ENCODE measurements around the gene CDC45.

CDC45 gene

GRCh38 chr22:19514831-19515565, 35.3 kb downstream of the CDC45 start:
- Histone ChIP-seq H3K4me3 (ENCODE audit: control insufficient read depth in 1 of 7, extremely low read depth in 1 of 7, insufficient read depth in 4 of 7, low read depth in 2 of 7, low read length in 6 of 7) (no peak overlapping the region), H3K27me3 (replicated peaks in 2 of 5; ENCODE audit: control insufficient read depth in 4 of 5, insufficient read depth in 5 of 5, low read length in 4 of 5) (no peaks in the 10 kb centered on the region), H3K4me1 (ENCODE audit: control extremely low read depth in 1 of 4, control insufficient read depth in 4 of 4, insufficient read depth in 4 of 4, low read length in 3 of 4) (no peaks in the 10 kb centered on the region), H3K36me3 (ENCODE audit: control insufficient read depth in 4 of 4, insufficient read depth in 4 of 4, low read length in 3 of 4) (peaks cover 10 to 84% (median 32%) of the 10 kb centered on the region in 4 experiments), H3K9me3 (ENCODE audit: control extremely low read depth in 1 of 5, control insufficient read depth in 4 of 5, insufficient read depth in 2 of 5, low read depth in 1 of 5, low read length in 4 of 5) (peaks cover 0 to 4% (median 2%) of the 10 kb centered on the region in 5 experiments), H3K27ac (ENCODE audit: insufficient read depth in 1 of 2, low read depth in 1 of 2, low read length in 2 of 2, poor library complexity in 1 of 2, severe bottlenecking in 2 of 2) (no peak overlapping the region)
- ChIA-PET CTCF (interaction anchor here (1.2 to 2.2 kb wide), 3 partner anchors 19 to 115 kb away, joined by 3 to 5 read pairs (median 4); no protein-coding TSS in a partner anchor), POLR2A (no interaction called here)
- WGBS (ENCODE audit: insufficient coverage) = 97% methylated on average over 13 of the region's 14 CpGs
- no peak for DNase-seq

- WGBS (ENCODE audit: insufficient coverage) = 97% methylated on average over 6 of the region's 12 CpGs
- Histone ChIP-seq H3K4me1 (ENCODE audit: control extremely low read depth in 1 of 4, control insufficient read depth in 4 of 4, insufficient read depth in 4 of 4, low read length in 3 of 4) (no peaks in the 10 kb centered on the region), H3K27ac (ENCODE audit: insufficient read depth in 1 of 2, low read depth in 1 of 2, low read length in 2 of 2, poor library complexity in 1 of 2, severe bottlenecking in 2 of 2) (no peak overlapping the region), H3K9me3 (ENCODE audit: control extremely low read depth in 1 of 5, control insufficient read depth in 4 of 5, insufficient read depth in 2 of 5, low read depth in 1 of 5, low read length in 4 of 5) (peaks cover 0 to 4% (median 2%) of the 10 kb centered on the region in 5 experiments), H3K36me3 (ENCODE audit: control insufficient read depth in 4 of 4, insufficient read depth in 4 of 4, low read length in 3 of 4) (peaks cover 10 to 85% (median 31%) of the 10 kb centered on the region in 4 experiments), H3K4me3 (ENCODE audit: control insufficient read depth in 1 of 7, extremely low read depth in 1 of 7, insufficient read depth in 4 of 7, low read depth in 2 of 7, low read length in 6 of 7) (no peak overlapping the region), H3K27me3 (replicated peaks in 2 of 5; ENCODE audit: control insufficient read depth in 4 of 5, insufficient read depth in 5 of 5, low read length in 4 of 5) (no peaks in the 10 kb centered on the region)
- POLR2A ChIA-PET = no interaction called here
- DNase-seq = no peak
- CTCF ChIA-PET = interaction anchor here (0.8 to 2.2 kb wide), 4 partner anchors 11 to 114 kb away, joined by 3 to 5 read pairs (median 4); no protein-coding TSS in a partner anchor
These were observed 36.1 kb downstream of the CDC45 start for GRCh38 chr22:19515654-19516377.

- Histone ChIP-seq H3K4me3 (ENCODE audit: control insufficient read depth in 1 of 7, extremely low read depth in 1 of 7, insufficient read depth in 4 of 7, low read depth in 2 of 7, low read length in 6 of 7) (no peak overlapping the region), H3K27me3 (replicated peaks in 2 of 5; ENCODE audit: control insufficient read depth in 4 of 5, insufficient read depth in 5 of 5, low read length in 4 of 5) (no peaks in the 10 kb centered on the region), H3K4me1 (ENCODE audit: control extremely low read depth in 1 of 4, control insufficient read depth in 4 of 4, insufficient read depth in 4 of 4, low read length in 3 of 4) (no peaks in the 10 kb centered on the region), H3K27ac (ENCODE audit: insufficient read depth in 1 of 2, low read depth in 1 of 2, low read length in 2 of 2, poor library complexity in 1 of 2, severe bottlenecking in 2 of 2) (no peak overlapping the region), H3K36me3 (ENCODE audit: control insufficient read depth in 4 of 4, insufficient read depth in 4 of 4, low read length in 3 of 4) (peaks cover 10 to 91% (median 31%) of the 10 kb centered on the region in 4 experiments), H3K9me3 (ENCODE audit: control extremely low read depth in 1 of 5, control insufficient read depth in 4 of 5, insufficient read depth in 2 of 5, low read depth in 1 of 5, low read length in 4 of 5) (peaks cover 0 to 4% (median 2%) of the 10 kb centered on the region in 5 experiments)
- WGBS (ENCODE audit: insufficient coverage) = 97% methylated on average over 13 of the region's 19 CpGs
- POLR2A ChIA-PET = no interaction called here
- DNase-seq = no peak
- CTCF ChIA-PET = interaction anchor here (0.8 to 2.2 kb wide), 2 partner anchors 12 to 20 kb away, joined by 3 to 5 read pairs; no protein-coding TSS in a partner anchor
These were observed 36.9 kb downstream of the CDC45 start for GRCh38 chr22:19516378-19517170.

GRCh38 chr22:19517171-19517500, 37.4 kb downstream of the CDC45 start:
- CTCF ChIA-PET = no interaction called here
- H3K27ac ChIP-seq (ENCODE audit: insufficient read depth in 1 of 2, low read depth in 1 of 2, low read length in 2 of 2, poor library complexity in 1 of 2, severe bottlenecking in 2 of 2) = no peak overlapping the region
- H3K4me1 ChIP-seq (ENCODE audit: control extremely low read depth in 1 of 4, control insufficient read depth in 4 of 4, insufficient read depth in 4 of 4, low read length in 3 of 4) = peaks cover 0 to 3% (median under 1%) of the 10 kb centered on the region in 4 experiments
- peaks cover 0 to 4% (median 2%) of the 10 kb centered on the region in 5 experiments for H3K9me3 ChIP-seq (ENCODE audit: control extremely low read depth in 1 of 5, control insufficient read depth in 4 of 5, insufficient read depth in 2 of 5, low read depth in 1 of 5, low read length in 4 of 5)
- H3K27me3 ChIP-seq (replicated peaks in 2 of 5; ENCODE audit: control insufficient read depth in 4 of 5, insufficient read depth in 5 of 5, low read length in 4 of 5) = no peaks in the 10 kb centered on the region
- no peak for DNase-seq
- no peak overlapping the region for H3K4me3 ChIP-seq (ENCODE audit: control insufficient read depth in 1 of 7, extremely low read depth in 1 of 7, insufficient read depth in 4 of 7, low read depth in 2 of 7, low read length in 6 of 7)
- POLR2A ChIA-PET = no interaction called here
- WGBS (ENCODE audit: insufficient coverage) = 98% methylated on average over 9 of the region's 10 CpGs
- peaks cover 10 to 91% (median 30%) of the 10 kb centered on the region in 4 experiments for H3K36me3 ChIP-seq (ENCODE audit: control insufficient read depth in 4 of 4, insufficient read depth in 4 of 4, low read length in 3 of 4)

DNA sequence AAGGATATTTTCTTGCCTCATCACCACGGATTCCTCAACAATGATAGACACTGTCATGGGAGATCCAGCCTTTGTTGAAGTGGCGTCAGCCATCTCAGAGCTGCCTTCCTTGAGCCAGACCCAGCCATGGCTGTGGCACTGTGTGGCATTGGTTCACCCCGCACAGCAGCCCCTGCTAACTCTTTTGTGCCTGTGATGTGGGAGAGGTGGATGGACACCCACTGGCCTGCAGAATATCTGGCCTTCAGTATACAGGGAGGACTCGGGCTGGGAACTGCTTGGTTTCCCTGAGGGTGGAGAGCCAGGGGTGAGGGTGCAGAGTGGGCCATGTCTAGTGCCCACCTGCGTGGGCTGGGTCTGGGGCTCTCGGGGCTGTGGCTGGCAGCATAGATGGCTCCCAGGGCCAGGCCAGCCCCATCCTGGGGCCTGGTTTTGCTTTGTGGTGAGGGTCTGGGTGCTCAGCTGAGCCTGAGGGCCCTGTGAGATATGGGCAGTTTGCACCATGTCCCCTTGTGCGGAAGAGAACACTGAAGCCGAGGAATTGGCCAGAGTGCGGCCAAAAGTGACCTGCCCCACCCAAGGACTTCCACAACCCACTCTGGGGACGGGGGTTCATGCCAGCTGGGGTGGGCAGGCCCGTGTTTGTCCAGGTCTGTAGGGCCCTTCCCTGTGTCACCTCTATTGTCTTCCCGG, 38.3 kb downstream of the CDC45 start:
- ChIA-PET CTCF (no interaction called here), POLR2A (no interaction called here)
- Histone ChIP-seq H3K4me3 (ENCODE audit: control insufficient read depth in 1 of 7, extremely low read depth in 1 of 7, insufficient read depth in 4 of 7, low read depth in 2 of 7, low read length in 6 of 7) (no peak overlapping the region), H3K27me3 (replicated peaks in 2 of 5; ENCODE audit: control insufficient read depth in 4 of 5, insufficient read depth in 5 of 5, low read length in 4 of 5) (peaks cover 0 to 3% (median 0%) of the 10 kb centered on the region in 5 experiments), H3K9me3 (ENCODE audit: control extremely low read depth in 1 of 5, control insufficient read depth in 4 of 5, insufficient read depth in 2 of 5, low read depth in 1 of 5, low read length in 4 of 5) (peaks cover 0 to 4% (median 2%) of the 10 kb centered on the region in 5 experiments), H3K36me3 (ENCODE audit: control insufficient read depth in 4 of 4, insufficient read depth in 4 of 4, low read length in 3 of 4) (peaks cover 10 to 82% (median 26%) of the 10 kb centered on the region in 4 experiments), H3K4me1 (ENCODE audit: control extremely low read depth in 1 of 4, control insufficient read depth in 4 of 4, insufficient read depth in 4 of 4, low read length in 3 of 4) (peaks cover 0 to 12% (median 5%) of the 10 kb centered on the region in 4 experiments), H3K27ac (ENCODE audit: insufficient read depth in 1 of 2, low read depth in 1 of 2, low read length in 2 of 2, poor library complexity in 1 of 2, severe bottlenecking in 2 of 2) (no peak overlapping the region)
- 93% methylated on average over 9 of the region's 12 CpGs for WGBS (ENCODE audit: insufficient coverage)
- DNase-seq = no peak

- WGBS (ENCODE audit: insufficient coverage) = 97% methylated on average over 10 of the region's 10 CpGs
- DNase-seq = no peak
- Histone ChIP-seq H3K4me3 (ENCODE audit: control insufficient read depth in 1 of 7, extremely low read depth in 1 of 7, insufficient read depth in 4 of 7, low read depth in 2 of 7, low read length in 6 of 7) (no peak overlapping the region), H3K4me1 (ENCODE audit: control extremely low read depth in 1 of 4, control insufficient read depth in 4 of 4, insufficient read depth in 4 of 4, low read length in 3 of 4) (peaks cover 0 to 18% (median 10%) of the 10 kb centered on the region in 4 experiments), H3K36me3 (ENCODE audit: control insufficient read depth in 4 of 4, insufficient read depth in 4 of 4, low read length in 3 of 4) (peaks cover 7 to 78% (median 22%) of the 10 kb centered on the region in 4 experiments), H3K9me3 (ENCODE audit: control extremely low read depth in 1 of 5, control insufficient read depth in 4 of 5, insufficient read depth in 2 of 5, low read depth in 1 of 5, low read length in 4 of 5) (peaks cover 0 to 3% (median 0%) of the 10 kb centered on the region in 5 experiments), H3K27ac (ENCODE audit: insufficient read depth in 1 of 2, low read depth in 1 of 2, low read length in 2 of 2, poor library complexity in 1 of 2, severe bottlenecking in 2 of 2) (no peak overlapping the region), H3K27me3 (replicated peaks in 2 of 5; ENCODE audit: control insufficient read depth in 4 of 5, insufficient read depth in 5 of 5, low read length in 4 of 5) (peaks cover 0 to 8% (median 0%) of the 10 kb centered on the region in 5 experiments)
- CTCF ChIA-PET = no interaction called here
- POLR2A ChIA-PET = no interaction called here
These were observed 38.9 kb downstream of the CDC45 start for GRCh38 chr22:19518635-19519034.
